ENCODE results near the gene SDK1.

DNA sequence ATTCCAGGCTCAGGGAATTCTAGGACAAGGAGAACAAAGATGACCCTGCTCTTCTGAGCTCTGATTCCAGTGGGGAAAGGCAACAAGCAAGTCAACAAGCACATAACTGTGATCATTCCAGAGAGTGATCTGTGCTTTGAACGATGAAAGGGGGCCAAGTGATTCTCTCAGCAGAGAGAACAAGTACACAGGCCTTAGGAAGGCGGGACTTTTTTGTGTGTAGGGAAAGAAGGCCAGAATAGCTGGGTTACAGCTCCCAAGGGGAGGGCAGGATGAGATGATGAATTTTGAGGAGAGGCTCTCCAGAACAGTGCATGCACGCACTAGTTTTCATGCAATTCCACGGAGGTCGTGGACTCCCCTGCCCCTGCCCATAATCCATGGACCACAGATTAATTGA lies 565.2 kb downstream of the SDK1 start:
- TF ChIP-seq, protein P1, sequence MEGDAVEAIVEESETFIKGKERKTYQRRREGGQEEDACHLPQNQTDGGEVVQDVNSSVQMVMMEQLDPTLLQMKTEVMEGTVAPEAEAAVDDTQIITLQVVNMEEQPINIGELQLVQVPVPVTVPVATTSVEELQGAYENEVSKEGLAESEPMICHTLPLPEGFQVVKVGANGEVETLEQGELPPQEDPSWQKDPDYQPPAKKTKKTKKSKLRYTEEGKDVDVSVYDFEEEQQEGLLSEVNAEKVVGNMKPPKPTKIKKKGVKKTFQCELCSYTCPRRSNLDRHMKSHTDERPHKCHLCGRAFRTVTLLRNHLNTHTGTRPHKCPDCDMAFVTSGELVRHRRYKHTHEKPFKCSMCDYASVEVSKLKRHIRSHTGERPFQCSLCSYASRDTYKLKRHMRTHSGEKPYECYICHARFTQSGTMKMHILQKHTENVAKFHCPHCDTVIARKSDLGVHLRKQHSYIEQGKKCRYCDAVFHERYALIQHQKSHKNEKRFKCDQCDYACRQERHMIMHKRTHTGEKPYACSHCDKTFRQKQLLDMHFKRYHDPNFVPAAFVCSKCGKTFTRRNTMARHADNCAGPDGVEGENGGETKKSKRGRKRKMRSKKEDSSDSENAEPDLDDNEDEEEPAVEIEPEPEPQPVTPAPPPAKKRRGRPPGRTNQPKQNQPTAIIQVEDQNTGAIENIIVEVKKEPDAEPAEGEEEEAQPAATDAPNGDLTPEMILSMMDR (conservative IDR thresholded peaks at IDR 0.05), result no peak
- no peak for TF ChIP-seq ZFX (IDR thresholded peaks at IDR 0.05)
